WERI-Rb-1 (cell line): ENCODE measurements around the gene C11orf68.

Experiments
- DNase-seq: peaks from one replicate; pipeline ENCODE4 v3.0.0-alpha.2; 2020
- H3K27ac ChIP-seq: fragments of 250-450 bp; sonication (Bioruptor Pico); 2 replicates; pipeline ENCODE4 v1.5.1; 2020; ENCODE audit warnings: mild to moderate bottlenecking, moderate library complexity
- H3K27me3 ChIP-seq: fragments of 250-450 bp; sonication (Bioruptor Pico); 2 replicates; pipeline ENCODE4 v1.5.1; 2021; ENCODE audit warnings: mild to moderate bottlenecking, low read depth, moderate library complexity; ENCODE audit not compliant: insufficient read depth, severe bottlenecking
- H3K36me3 ChIP-seq: fragments of 250-450 bp; sonication (Bioruptor Pico); 2 replicates; pipeline ENCODE4 v1.5.1; 2020; ENCODE audit warnings: mild to moderate bottlenecking, moderate library complexity
- H3K4me3 ChIP-seq: 2 replicates; pipeline ENCODE4 v1.5.1; 2011; ENCODE audit warnings: low read depth, mild to moderate bottlenecking, control low read depth, low read length
- H3K9me3 ChIP-seq: fragments of 250-450 bp; sonication (Bioruptor Pico); 2 replicates; pipeline ENCODE4 v1.5.1; 2021; ENCODE audit warnings: mild to moderate bottlenecking, moderate library complexity; ENCODE audit not compliant: severe bottlenecking
- TF ChIP-seq, protein P1 (sequence below): IDR thresholded peaks from 2 replicates; pipeline ENCODE4 v1.5.1; 2011; ENCODE audit warnings: low read depth, mild to moderate bottlenecking, control low read depth, inconsistent platforms, low read length

The C11orf68 gene

GRCh38 chr11:65884716-65885092, 34.2 kb downstream of the C11orf68 start:
- TF ChIP-seq, protein P1, sequence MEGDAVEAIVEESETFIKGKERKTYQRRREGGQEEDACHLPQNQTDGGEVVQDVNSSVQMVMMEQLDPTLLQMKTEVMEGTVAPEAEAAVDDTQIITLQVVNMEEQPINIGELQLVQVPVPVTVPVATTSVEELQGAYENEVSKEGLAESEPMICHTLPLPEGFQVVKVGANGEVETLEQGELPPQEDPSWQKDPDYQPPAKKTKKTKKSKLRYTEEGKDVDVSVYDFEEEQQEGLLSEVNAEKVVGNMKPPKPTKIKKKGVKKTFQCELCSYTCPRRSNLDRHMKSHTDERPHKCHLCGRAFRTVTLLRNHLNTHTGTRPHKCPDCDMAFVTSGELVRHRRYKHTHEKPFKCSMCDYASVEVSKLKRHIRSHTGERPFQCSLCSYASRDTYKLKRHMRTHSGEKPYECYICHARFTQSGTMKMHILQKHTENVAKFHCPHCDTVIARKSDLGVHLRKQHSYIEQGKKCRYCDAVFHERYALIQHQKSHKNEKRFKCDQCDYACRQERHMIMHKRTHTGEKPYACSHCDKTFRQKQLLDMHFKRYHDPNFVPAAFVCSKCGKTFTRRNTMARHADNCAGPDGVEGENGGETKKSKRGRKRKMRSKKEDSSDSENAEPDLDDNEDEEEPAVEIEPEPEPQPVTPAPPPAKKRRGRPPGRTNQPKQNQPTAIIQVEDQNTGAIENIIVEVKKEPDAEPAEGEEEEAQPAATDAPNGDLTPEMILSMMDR = peak; percentile 99

GRCh38 chr11:65883786-65884715, 34.8 kb downstream of the C11orf68 start:
- H3K4me3 ChIP-seq = no peak overlapping the region
- no peaks in the 10 kb centered on the region for H3K9me3 ChIP-seq
- no peaks in the 10 kb centered on the region for H3K27me3 ChIP-seq
- H3K36me3 ChIP-seq = peaks cover 52% of the 10 kb centered on the region
- DNase-seq = no peak
- no peak overlapping the region for H3K27ac ChIP-seq
- TF ChIP-seq, protein P1 = no peak

More at GRCh38 chr11:65884716-65885092, 34.2 kb downstream of the C11orf68 start:
- Histone ChIP-seq H3K4me3 (no peak overlapping the region), H3K9me3 (no peaks in the 10 kb centered on the region), H3K27ac (no peak overlapping the region), H3K27me3 (no peaks in the 10 kb centered on the region), H3K36me3 (peaks cover 52% of the 10 kb centered on the region)
- DNase-seq = peak; percentile 80

DNA sequence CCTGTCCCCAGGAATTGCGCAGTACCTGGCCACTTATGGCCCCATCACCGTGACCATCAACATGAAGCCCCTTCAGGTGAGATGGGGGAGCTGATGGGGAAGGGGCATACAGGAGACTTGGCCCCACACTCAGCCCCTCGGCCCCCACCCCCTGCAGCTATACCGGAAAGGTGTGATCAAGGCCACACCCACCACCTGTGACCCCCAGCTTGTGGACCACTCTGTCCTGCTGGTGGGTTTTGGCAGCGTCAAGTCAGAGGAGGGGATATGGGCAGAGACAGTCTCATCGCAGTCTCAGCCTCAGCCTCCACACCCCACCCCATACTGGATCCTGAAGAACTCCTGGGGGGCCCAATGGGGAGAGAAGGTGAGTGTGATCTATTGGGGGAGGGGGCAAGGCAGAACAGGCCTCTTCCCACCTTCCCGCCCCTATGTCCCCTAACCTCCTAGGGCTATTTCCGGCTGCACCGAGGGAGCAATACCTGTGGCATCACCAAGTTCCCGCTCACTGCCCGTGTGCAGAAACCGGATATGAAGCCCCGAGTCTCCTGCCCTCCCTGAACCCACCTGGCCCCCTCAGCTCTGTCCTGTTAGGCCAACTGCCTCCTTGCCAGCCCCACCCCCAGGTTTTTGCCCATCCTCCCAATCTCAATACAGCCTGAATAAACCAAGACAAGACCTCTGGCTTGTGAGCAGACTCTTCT, 35.7 kb downstream of the C11orf68 start:
- Histone ChIP-seq H3K27me3 (no peaks in the 10 kb centered on the region), H3K4me3 (no peak overlapping the region), H3K36me3 (peaks cover 52% of the 10 kb centered on the region), H3K9me3 (no peaks in the 10 kb centered on the region), H3K27ac (no peak overlapping the region)
- no peak for DNase-seq
- TF ChIP-seq, protein P1 = no peak

DNA sequence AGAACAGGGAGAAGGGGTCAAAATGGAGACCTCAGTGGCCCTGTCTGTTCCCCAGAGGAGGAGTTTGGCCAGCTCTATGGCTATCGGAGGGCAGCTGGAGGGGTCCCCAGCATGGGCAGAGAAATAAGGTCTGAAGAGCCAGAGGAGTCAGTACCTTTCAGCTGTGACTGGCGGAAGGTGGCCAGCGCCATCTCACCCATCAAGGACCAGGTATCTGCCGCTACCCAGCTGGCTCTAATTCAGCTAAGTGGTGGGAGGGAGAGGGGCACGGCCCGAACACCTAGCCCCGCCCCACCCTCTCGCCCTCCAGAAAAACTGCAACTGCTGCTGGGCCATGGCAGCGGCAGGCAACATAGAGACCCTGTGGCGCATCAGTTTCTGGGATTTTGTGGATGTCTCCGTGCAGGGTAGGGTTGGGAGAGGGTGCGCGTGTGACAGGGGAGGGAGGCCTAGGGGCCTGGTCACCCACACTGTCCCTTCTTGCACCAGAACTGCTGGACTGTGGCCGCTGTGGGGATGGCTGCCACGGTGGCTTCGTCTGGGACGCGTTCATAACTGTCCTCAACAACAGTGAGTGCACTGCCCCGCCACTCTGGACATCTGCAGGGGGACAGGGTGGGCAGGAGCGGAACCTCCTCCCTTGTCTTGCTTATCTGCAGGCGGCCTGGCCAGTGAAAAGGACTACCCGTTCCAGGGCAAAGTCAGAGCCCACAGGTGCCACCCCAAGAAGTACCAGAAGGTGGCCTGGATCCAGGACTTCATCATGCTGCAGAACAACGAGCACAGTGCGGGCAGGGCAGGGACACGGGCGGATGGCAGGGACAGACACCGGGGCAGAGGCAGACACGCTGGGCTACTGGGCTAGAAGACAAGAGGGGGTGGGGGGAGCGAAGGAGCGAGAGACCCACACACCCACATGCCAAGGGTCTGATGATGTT, 36.5 kb downstream of the C11orf68 start:
- Histone ChIP-seq H3K9me3 (no peaks in the 10 kb centered on the region), H3K27ac (no peak overlapping the region), H3K4me3 (no peak overlapping the region), H3K36me3 (peaks cover 52% of the 10 kb centered on the region), H3K27me3 (no peaks in the 10 kb centered on the region)
- TF ChIP-seq, protein P1 = no peak
- DNase-seq = no peak

GRCh38 chr11:65880844-65881421, 37.9 kb downstream of the C11orf68 start:
- Histone ChIP-seq H3K9me3 (no peaks in the 10 kb centered on the region), H3K27me3 (no peaks in the 10 kb centered on the region), H3K36me3 (peaks cover 40% of the 10 kb centered on the region), H3K27ac (no peak overlapping the region), H3K4me3 (no peak overlapping the region)
- TF ChIP-seq, protein P1 = no peak
- no peak for DNase-seq
